ENCODE results near the gene DUSP22.
"Not testable (repeated sequence)": the region's sequence is repeated elsewhere in the genome, so short reads cannot be mapped to it uniquely, and the experiment has no call there.

Gene DUSP22

DNA sequence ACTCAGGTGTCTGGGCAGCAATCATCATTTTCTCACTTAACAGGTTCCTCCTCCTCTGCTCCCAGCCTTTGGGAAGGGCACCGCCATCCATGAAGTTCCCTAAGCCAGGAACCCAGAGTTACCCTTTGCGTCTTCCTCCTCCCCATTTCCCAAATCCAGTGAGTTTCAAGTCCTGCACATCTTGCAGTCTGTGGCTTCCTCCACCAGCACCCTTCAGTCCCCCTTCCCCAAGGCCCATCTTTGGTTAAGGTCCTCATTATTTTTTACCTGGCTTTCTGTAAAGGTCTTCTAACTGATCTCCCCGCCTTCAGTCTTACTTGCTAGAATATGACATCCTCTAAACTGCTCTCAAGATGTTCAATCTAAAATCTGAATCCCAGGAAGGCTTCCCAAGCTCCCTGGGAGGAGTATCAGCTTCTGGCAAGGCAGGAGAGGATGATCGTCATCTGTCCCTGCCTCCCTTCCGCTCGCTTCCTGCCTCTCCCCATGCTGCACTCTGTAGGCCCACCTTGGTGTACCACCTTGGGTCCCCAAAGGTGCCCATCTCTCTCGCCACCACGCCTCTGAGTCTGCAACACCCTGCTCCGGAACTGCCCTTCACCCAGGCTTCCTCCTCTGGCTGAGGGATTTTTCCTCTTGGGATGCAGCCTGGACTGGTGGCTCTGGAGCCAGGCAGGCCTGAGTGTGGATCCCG is 11.4 kb upstream of the DUSP22 start:
- DNase-seq, result no peak

GRCh38 chr6:281469-282103 is 10.7 kb upstream of the DUSP22 start:
- DNase-seq, result no peak

- DNase-seq, result no peak
Observed at GRCh38 chr6:282177-282866, 10.0 kb upstream of the DUSP22 start.

GRCh38 chr6:282867-283416 is 9.3 kb upstream of the DUSP22 start:
- no peak for DNase-seq

DNA sequence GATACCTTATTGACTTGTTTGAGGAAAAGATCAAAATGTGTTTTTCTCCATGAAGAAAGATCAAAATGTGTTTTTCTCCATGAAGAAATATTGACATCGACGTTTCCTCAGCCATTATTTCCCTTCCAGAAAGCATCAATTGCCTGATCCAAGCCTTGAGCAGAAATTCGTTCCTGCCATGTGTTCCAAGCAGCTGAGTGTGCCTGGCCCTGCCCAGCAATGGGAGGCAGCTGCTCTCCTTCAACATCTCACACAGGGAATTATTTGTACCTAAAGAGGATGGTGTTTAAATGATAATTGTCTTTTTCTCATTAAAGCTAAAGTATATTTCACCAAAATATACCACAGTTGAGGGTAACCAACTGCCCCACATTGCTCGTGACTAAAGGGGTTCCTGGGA is 7.8 kb upstream of the DUSP22 start:
- DNase-seq, result no peak

GRCh38 chr6:285030-285771 is 7.1 kb upstream of the DUSP22 start:
- no peak for DNase-seq

- DNase-seq, result not testable (repeated sequence)
Observed at GRCh38 chr6:285902-286301, 6.4 kb upstream of the DUSP22 start.

DNA sequence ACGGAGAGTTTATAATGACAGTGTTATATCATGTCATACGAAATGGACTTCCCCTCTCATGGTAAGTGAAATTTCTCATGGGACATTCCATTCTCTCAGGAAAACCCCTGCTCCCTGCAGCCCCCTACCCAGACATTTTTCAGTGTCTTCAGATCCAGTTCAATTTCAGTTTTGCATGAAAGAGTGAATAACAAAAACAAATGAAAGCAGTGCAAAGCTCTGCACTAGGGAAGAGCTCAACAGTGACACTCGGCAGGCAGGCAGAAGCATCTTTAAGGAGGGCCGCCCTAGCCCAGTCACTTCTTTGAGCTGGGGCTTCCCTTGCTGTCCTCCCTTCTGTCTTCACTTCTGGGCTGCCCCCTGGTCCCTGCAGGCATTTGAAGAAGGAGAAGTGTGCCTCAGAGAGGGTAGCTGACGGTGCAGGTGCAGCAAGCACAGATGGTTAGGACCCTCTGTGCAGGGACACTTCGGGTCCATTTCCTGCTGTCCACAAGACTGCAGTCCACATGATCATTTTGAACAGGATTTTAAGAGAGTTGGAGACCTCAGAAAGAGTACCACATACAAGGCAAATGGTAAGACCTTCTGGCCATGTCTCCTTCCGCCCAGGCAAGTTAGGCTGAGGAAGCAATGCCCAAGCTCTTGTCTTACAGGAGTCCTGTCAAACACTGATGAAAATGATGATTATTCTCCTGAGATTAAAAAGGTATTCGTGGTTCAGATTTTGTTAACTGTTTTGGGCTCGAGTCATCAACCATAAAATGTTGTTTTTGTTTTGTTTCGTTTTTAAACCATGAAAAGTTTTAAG is 5.4 kb upstream of the DUSP22 start:
- no peak for DNase-seq

GRCh38 chr6:287489-287860 is 4.8 kb upstream of the DUSP22 start:
- DNase-seq, result no peak

DNA sequence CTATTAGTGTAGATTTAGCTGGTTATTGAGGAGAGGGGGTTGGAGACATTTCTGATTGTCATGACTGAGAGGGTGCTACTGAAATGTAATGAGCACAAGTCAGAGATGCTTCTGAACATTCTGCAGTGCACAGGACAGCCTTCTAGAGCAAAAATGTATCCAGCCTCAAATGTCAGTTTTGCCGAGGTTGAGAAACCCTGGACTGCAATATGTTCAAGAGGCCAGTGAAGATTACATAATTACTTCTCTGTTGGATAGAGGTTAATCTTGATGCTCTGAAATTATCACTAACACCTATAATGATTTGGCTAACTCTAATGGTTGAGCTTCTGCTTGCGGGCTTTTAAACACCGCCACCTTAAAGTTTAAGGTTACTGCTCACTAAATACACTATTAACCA is 3.4 kb upstream of the DUSP22 start:
- DNase-seq, result no peak

- no peak for DNase-seq
Observed at GRCh38 chr6:290111-290922, 2.0 kb upstream of the DUSP22 start.

DNA sequence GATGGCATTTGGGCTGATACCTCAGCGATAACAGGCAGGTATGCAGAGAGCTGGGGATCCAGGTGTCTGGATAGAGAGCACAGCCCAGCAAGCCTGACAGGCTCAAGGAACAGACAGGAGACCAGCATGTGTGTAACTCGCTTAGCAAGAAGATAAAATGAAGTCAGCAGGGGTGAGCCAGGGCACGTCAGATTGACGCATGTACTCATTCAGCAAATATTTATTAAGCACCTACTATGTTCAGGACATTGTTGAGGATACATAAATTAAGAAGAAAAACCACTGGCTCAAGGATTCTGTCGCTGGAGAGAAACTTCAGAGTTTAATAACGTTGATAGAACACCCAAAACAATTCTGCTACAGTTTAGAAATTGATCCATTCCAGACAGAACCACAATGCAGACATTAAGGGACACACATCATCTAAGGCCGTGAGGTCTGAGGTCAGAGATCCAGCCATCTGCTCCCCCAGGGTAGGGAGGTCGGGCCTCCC is 1.0 kb upstream of the DUSP22 start:
- no peak for DNase-seq

GRCh38 chr6:292506-293192 is 362 bp downstream of the DUSP22 start:
- DNase-seq, result no peak

DNA sequence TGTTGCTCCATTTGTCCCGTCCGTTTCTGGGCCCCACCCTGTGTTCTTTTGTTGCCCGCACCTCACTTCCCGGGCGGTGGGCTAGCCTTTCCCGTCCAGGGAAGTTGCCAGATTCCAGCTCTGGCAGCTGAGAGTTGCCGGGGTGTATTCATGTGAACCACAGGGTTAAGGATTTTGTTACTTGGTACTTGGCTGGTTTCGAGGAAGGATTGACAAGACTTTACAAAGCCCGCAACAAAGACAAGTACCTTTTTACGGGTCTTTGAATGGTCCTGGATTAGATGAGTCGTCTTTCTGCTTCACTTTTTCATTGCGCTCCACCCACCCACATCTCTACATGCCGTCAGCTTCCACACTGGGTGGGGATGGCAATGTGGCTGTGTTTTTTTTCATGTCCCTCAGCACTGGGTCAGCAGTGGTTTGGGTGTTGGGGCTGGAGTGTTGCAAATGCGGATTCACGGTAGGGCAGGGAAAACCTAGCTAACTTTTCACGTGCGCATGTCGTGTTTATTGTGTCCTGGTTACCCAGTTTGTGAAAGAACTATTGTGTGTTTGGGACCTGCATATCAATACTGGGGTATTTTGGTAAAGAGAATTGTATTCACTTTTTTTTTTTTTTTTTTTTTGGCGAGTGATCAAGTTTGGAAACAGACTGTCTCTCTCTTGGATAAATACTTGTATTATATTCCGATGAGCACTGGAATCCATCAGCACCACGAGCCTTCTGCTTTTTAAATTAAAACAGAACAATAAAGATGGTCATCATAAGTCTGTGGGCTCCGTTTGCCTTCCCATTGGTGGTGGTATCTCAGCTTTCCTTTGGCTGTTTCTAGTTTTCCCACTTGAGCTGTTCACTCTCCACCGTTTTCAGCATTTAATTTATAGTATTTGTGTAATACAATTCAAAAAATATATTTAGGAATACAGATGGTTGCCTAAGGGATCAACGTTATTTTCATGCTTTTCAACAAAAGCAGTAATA is 1.2 kb downstream of the DUSP22 start:
- no peak for DNase-seq

GRCh38 chr6:294656-295565 is 2.6 kb downstream of the DUSP22 start:
- no peak for DNase-seq

DNA sequence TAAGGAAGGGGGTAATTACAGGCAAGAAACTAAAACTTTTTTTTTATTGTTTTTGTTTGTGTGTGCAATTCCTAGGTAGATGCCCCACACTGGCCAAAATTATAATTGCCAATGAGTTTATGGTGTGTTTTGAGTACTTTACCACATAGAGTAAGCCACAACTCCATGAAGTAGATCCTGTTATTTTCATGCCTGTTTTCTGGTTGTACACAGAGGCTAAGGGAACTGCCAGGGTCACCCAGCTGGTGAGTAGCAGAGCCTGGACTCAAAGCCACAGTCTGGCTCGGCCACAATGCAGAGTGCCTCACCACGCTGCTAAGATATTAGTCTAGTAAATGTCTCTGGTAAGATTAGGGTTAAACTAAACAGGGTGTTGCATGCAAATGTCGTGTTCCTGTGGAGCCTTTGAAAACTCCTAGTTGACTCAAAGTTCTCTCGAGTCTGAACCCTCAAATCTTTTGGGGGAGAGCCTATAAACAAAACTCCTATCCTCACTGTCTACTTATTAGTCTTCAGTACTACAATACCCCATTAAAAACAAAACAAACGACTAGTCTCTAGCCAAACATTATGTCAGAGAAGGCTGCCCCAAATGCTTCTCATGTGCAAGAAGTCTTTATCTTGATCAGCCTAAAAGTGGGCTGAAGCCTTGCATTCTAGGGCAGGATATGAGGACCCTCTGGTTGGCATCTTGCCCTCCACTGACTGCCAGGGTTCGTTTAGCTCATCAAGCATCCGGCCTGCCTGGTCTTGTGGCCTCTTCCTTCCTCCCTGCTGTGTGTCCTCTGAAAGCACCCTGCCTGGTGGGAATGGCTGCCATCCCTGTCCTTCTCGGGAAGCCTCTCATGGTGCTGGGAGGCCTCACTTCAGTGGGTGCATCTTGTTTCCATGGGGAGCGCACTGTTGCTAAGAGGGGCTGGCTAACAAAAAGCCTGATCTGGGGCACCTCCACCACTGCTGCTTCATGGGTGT is 4.2 kb downstream of the DUSP22 start:
- no peak for DNase-seq
